Adipose tissue (tissue), 3 donors: ENCODE results near the gene ATP13A3. TPM values are rescaled to one million over a fixed set of nuclear protein-coding genes. Genes with fewer than 3 reads are reported as not detected.
A peak's percentile ranks its signal among the peaks of the same experiment; 100 is the strongest.
"Not testable (repeated sequence)": the region's sequence is repeated elsewhere in the genome, so short reads cannot be mapped to it uniquely, and the experiment has no call there.

Source experiments
- H3K27ac ChIP-seq: one replicate; pipeline ENCODE4 v1.5.1; 2013; ENCODE audit warnings: low read depth, low read length
- WGBS, 3 donors: extraction: QIAGEN DNeasy Blood & Tissue Kit; methylation state at CpG; one replicate each; pipeline ENCODE4 v1.1.7; 2013; 5-methylcytosine and 5-hydroxymethylcytosine counted together
- polyA plus RNA-seq, 3 donors: library from polyadenylated mRNA; stranded (reverse); fragments of 200-250 nt; gene quantifications; one replicate each; pipeline ENCODE4 v1.2.3, GENCODE V29; 2013
- donor health status: healthy with polysubstance abuse.
- donor health status: Bipolar disorder and iron deficiency.
- donor health status: healthy.

Gene ATP13A3
- polyA plus RNA-seq, 3 donors: 10.5 to 63.9 (median 15.4) TPM

GRCh38 chr3:194504861-194505260 lies 18.1 kb upstream of the ATP13A3 start:
- no peak overlapping the region for H3K27ac ChIP-seq
- 93 to 98% (median 96%) methylated on average over 7 of the region's 7 CpGs for WGBS, 3 donors

- WGBS, 3 donors: 94 to 98% (median 96%) methylated on average over 2 of the region's 2 CpGs
Measured at GRCh38 chr3:194504146-194504545, 17.3 kb upstream of the ATP13A3 start.

GRCh38 chr3:194503081-194503531 lies 16.3 kb upstream of the ATP13A3 start:
- H3K27ac ChIP-seq: no peak overlapping the region
- 77 to 93% (median 83%) methylated on average over 2 of the region's 2 CpGs for WGBS, 3 donors

More at GRCh38 chr3:194504146-194504545, 17.3 kb upstream of the ATP13A3 start:
- no peak overlapping the region for H3K27ac ChIP-seq

- H3K27ac ChIP-seq: no peak overlapping the region
Measured at GRCh38 chr3:194500198-194500597, 13.4 kb upstream of the ATP13A3 start.

GRCh38 chr3:194499516-194499915 lies 12.7 kb upstream of the ATP13A3 start:
- 75 to 87% (median 86%) methylated on average over 6 of the region's 6 CpGs for WGBS, 3 donors
- not testable (repeated sequence) for H3K27ac ChIP-seq

- H3K27ac ChIP-seq: no peak overlapping the region
- 72 to 84% (median 78%) methylated on average over 8 of the region's 8 CpGs for WGBS, 3 donors
Measured at GRCh38 chr3:194497799-194498575, 11.2 kb upstream of the ATP13A3 start.

- no peak overlapping the region for H3K27ac ChIP-seq
- 56 to 65% (median 59%) methylated on average over 7 of the region's 7 CpGs for WGBS, 3 donors
Measured at GRCh38 chr3:194496217-194496919, 9.6 kb upstream of the ATP13A3 start.

- H3K27ac ChIP-seq: no peak overlapping the region
- WGBS, 3 donors: 59 to 85% (median 72%) methylated on average over 5 of the region's 5 CpGs
Measured at GRCh38 chr3:194494951-194495374, 8.2 kb upstream of the ATP13A3 start.

- 84 to 88% (median 84%) methylated on average over 10 of the region's 10 CpGs for WGBS, 3 donors
- not testable (repeated sequence) for H3K27ac ChIP-seq
Measured at GRCh38 chr3:194493995-194494927, 7.5 kb upstream of the ATP13A3 start.

- no peak overlapping the region for H3K27ac ChIP-seq
Measured at GRCh38 chr3:194492001-194492400, 5.2 kb upstream of the ATP13A3 start.

GRCh38 chr3:194489736-194490612 lies 3.2 kb upstream of the ATP13A3 start:
- WGBS, 3 donors: 80 to 88% (median 88%) methylated on average over 7 of the region's 7 CpGs
- H3K27ac ChIP-seq: no peak overlapping the region

More at GRCh38 chr3:194492001-194492400, 5.2 kb upstream of the ATP13A3 start:
- 56 to 90% (median 66%) methylated on average over 5 of the region's 5 CpGs for WGBS, 3 donors

GRCh38 chr3:194488055-194488742 lies 1.4 kb upstream of the ATP13A3 start:
- peak overlapping the region; percentile 11 for H3K27ac ChIP-seq
- 47 to 82% (median 53%) methylated on average over 10 of the region's 10 CpGs for WGBS, 3 donors

- H3K27ac ChIP-seq: peak overlapping the region; percentile 11
- WGBS, 3 donors: 13 to 16% (median 14%) methylated on average over 56 of the region's 56 CpGs
Measured at GRCh38 chr3:194487289-194488054, 670 bp upstream of the ATP13A3 start.

GRCh38 chr3:194485881-194486539 lies 792 bp downstream of the ATP13A3 start:
- peak overlapping the region; percentile 93 for H3K27ac ChIP-seq
- WGBS, 3 donors: 1 to 3% (median 1%) methylated on average over 22 to 42 of the region's 42 CpGs

GRCh38 chr3:194485468-194485880 lies 1.3 kb downstream of the ATP13A3 start:
- 19 to 26% (median 24%) methylated on average over 6 of the region's 6 CpGs for WGBS, 3 donors
- no peak overlapping the region for H3K27ac ChIP-seq

- WGBS, 3 donors: 93 to 95% (median 94%) methylated on average over 12 of the region's 12 CpGs
- no peak overlapping the region for H3K27ac ChIP-seq
Measured at GRCh38 chr3:194484614-194485013, 2.2 kb downstream of the ATP13A3 start.
